Pericardium fibroblast (primary cell): ENCODE data around the gene RPL9. TPM values are rescaled to one million over a fixed set of nuclear protein-coding genes. Genes with fewer than 3 reads are reported as not detected.

Experiments used
- total RNA-seq: library from RNA; depleted of rRNA; stranded (reverse); fragments of >200 nt; gene quantifications from 2 replicates; pipeline ENCODE4 v1.2.3, GENCODE V29; 2015

Gene RPL9
- 3,460 and 5,118 TPM in 2 replicates for total RNA-seq

DNA sequence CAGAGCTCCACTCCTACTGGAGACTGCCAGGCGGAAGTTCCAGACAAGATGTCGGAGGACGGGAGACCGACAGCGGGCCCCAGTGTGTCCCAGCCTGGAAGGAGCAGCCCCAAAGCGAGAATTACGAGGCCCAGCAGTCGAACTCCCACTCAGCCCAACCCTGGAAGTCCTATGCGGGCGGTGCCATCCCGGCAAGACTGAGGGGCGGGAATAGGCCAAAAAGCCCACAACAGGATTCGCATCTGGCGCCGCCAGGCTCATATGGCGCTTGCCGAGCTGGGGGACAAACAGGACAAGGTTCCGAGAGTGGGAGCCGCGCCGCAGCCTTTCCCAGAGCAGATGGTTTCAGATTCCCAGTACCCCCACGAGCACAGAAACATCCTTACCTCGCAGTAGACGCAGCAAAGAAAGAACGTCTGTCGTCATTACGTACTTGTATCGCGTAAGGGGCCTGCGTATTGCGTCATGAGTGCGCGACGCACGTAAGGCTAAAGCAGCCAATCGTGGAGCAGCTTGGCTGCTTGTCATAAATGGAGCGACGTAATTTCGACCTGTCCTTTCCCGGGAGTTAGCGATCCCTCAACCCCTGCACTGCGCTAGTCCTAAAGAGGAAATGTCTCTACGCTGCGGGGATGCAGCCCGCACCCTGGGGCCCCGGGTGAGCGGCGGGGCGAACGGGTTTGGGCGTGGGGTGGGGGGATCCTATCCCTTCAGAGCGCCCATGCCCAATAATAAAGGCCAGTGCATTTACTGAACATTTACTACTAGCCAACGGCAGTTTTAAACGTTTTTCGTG, at the start of gene RPL9, which contains the start of gene LIAS:
Gene RPL9 (minus strand): TSS at position 418 of the 796 bp plus-strand sequence. CDS start 483 bp downstream, outside the sequence.
Gene LIAS (plus strand): TSS at position 552 of the 796 bp plus-strand sequence. CDS start 62 bp downstream, at position 614.

DNA sequence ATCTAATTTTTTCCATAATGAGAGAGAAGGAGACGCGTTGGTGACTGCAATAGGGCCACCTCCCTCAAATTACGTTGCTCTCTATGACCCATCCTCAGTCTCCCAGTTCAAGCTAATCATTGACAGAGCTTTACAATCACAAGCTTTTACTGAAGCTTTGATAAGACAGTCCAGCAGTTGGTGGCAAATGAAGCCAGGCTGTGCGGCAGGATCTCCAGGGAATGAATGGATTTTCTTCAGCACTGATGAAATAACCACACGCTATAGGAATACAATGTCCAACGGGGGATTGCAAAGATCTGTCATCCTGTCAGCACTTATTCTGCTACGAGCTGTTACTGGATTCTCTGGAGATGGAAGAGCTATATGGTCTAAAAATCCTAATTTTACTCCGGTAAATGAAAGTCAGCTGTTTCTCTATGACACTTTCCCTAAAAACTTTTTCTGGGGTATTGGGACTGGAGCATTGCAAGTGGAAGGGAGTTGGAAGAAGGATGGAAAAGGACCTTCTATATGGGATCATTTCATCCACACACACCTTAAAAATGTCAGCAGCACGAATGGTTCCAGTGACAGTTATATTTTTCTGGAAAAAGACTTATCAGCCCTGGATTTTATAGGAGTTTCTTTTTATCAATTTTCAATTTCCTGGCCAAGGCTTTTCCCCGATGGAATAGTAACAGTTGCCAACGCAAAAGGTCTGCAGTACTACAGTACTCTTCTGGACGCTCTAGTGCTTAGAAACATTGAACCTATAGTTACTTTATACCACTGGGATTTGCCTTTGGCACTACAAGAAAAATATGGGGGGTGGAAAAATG, 51.7 kb downstream of the RPL9 start, which contains the start of gene KLB:
Gene KLB (plus strand): TSS at position 168 of the 821 bp plus-strand sequence. CDS start 20 bp downstream, at position 188.

Other genes with a start within 250 kb of the RPL9 start
- 21.5 and 55.3 TPM in 2 replicates for gene RFC1, start 92.6 kb downstream of the RPL9 start, total RNA-seq
- gene KLB, start 52.0 kb downstream of the RPL9 start, total RNA-seq, result not detected in 2 replicates
- gene LIAS, start 134 bp upstream of the RPL9 start, total RNA-seq, result 7.1 and 8.9 TPM in 2 replicates
- gene UGDH, start 68.5 kb upstream of the RPL9 start, total RNA-seq, result 69.8 and 85.0 TPM in 2 replicates
- 17.2 and 39.1 TPM in 2 replicates for gene SMIM14, start 179.9 kb upstream of the RPL9 start, total RNA-seq
- 11.9 and 44.5 TPM in 2 replicates for gene UBE2K, start 239.2 kb upstream of the RPL9 start, total RNA-seq